GM18502 (cell line): ENCODE results near the gene CCDC85C.

ENCODE experiments used
- ATAC-seq: cut with Tn5 transposase; IDR thresholded peaks from one replicate; pipeline ENCODE4 v1.9.1; 2021; ENCODE audit warnings: mild to moderate bottlenecking; ENCODE audit not compliant: unreplicated experiment, poor library complexity

CCDC85C gene

DNA sequence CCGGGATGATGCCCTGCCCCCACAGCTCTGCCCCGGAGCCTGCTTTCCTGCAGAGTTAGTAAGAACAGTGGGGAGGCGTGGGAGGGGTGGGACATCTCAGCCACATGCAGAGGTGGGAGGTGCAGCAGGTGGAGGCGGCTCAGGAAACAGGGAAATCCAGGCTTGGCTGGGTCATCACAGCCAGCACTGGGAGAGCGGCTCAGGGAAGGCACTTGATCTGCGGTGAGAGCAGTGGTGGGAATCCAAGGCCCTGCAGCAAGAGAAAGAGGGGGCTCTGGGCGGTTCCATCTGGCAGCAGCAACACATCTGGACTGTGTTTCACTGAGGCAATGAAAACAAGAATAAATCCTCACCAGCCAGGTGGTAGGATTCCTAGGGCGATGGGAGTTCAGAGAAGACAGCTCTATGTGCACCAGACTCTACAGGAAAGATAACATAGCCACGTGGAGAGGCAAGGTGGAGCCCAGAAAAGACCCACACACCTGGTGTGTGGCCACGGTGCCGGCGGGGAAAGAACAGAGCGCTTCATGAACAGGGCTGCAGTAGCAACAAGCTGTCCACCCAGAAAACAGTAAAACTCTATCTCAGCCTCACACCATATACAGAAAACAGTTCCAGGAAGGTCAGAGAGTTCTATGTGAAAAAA, 57.6 kb downstream of the CCDC85C start:
- ATAC-seq: no peak

DNA sequence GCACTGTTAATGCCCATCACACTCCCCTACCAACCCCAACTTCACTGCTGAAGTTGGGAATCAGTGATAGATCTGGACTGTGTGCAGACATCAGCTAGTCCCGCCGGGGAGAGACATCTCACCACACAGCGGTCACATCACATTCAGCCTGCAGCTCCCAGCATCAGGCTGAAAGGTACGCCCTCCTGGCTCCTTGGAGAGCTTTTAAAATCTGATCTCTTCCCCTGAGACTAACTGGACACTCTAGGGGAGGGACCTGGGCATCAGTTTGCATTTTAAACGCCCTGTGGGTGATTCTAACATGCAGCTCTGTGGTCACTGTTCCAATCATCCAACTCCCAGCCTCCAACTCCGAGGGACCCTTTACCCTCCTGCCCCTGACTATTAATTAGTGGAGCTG, 58.4 kb downstream of the CCDC85C start:
- no peak for ATAC-seq

GRCh38 chr14:99544991-99545390, 59.0 kb downstream of the CCDC85C start:
- ATAC-seq: no peak

DNA sequence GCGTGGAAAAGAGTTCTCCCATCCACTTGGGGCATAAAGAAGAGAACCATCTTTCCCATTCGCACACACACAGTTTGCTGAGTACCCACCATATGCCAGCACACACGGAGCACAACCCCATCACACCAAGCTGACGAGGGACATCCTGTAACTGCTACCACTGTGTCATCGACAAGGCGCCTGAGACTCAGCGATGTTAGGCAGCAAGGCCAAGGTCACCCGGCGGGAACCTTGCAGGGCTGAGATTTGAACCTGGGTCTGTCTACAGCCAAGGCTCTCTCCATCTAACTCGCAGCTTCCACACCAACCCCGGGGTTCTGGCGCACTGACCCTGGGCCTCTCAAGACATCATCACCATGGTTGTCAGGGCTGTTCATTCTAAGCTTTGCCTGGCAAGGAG, 60.0 kb downstream of the CCDC85C start:
- ATAC-seq: no peak

GRCh38 chr14:99543370-99543769, 60.6 kb downstream of the CCDC85C start:
- no peak for ATAC-seq

GRCh38 chr14:99542566-99542965, 61.4 kb downstream of the CCDC85C start:
- no peak for ATAC-seq

GRCh38 chr14:99541677-99542470, 62.1 kb downstream of the CCDC85C start:
- ATAC-seq: no peak

DNA sequence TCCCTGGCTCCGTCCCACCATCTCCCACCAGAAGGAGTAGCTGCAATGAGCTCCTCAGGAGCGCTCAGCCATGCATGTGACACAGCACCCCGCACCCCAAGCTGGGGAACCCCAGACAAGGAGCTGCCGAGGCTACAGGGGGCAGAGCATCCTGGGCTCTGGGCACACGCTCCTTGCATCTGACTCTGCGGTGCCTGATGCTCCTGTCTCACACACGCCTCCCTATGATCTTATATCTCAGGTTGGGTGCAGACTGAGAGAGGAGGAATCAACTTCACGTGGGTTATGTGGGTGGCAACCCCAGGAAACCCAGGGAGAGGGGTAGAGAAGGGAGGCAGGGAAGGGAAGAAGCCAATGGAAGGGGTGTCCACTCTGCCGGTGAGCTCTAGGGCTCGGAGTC, 62.8 kb downstream of the CCDC85C start:
- ATAC-seq: no peak

DNA sequence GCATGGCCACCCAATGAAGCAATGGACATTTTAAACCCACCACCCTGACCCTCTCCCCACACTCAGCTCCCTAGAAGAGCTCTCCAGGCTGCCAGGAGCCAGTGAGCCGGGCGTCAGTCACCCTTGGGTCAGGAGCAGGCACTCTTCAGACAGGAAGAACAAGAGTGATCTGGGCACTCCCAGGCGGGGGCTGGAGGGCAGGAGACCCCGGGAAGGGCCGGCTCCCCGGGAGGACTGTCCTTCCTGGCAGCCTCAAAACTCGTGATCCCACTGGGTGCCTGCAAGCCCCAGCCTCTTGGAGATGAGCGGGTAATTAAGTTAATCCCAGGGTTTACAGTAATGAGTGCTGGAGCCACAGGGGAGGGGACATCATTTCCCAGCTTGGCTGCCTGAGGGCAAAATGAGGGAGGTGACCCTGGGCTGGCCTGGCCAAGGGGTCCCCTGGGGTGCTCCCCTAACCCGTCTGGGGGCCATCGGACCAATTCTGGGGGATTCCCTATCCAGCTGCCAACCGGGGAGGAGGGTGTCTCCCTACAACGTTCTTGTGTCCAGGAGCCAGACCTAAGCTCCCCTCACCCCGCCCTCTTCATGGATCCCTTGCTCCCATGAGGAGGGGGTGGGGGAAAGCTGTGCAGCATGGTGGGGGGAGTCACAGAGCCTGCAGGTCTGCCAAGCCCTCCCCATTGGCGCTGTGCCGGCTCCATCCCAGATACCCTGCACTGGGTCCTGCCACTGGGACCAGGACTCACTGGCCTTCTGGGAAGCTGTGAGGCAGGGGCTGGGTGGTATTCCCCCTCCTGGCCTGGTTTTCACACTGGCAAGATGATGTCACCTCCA, 63.6 kb downstream of the CCDC85C start:
- no peak for ATAC-seq

- no peak for ATAC-seq
Measured at GRCh38 chr14:99539491-99539890, 64.5 kb downstream of the CCDC85C start.

DNA sequence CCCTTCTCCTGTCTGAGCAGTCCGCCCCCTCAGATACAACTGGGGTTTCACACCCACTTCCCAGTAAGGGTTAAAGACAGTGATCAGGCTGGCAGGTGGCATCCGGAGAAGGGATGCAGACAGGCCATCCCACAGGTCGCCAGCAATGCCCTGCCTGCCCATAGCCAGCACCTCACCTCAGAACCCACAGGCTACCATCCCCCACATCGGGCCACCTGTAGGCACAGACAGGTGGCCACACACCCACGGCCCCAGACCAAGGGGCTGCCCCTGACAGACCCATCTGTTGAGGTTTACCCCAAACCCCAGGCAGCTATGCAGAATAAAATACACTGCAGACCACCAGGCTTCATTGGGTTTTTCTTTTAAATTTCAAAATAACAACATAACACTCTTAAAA, 65.3 kb downstream of the CCDC85C start:
- ATAC-seq: no peak

- ATAC-seq: no peak
Measured at GRCh38 chr14:99538275-99538674, 65.7 kb downstream of the CCDC85C start.

DNA sequence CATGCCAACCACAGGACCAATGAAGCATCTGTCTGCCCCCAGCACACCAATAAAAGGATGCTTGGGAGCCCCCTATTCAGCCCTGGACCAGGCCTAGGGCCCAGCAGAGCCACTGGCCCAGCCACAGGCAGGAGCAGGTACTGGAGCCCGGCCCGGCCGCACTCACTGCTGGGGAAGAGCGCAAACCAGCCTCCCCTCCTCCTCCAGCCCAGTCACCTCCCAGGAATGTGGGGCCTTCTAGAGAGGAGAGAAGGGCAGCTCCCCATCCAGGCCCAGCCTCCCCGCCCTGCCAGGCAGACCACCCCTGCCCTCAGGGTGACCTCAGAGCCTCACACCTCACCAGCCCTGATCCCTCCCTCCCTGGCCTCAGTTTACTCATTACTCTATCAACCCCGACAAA, 66.6 kb downstream of the CCDC85C start:
- ATAC-seq: no peak

DNA sequence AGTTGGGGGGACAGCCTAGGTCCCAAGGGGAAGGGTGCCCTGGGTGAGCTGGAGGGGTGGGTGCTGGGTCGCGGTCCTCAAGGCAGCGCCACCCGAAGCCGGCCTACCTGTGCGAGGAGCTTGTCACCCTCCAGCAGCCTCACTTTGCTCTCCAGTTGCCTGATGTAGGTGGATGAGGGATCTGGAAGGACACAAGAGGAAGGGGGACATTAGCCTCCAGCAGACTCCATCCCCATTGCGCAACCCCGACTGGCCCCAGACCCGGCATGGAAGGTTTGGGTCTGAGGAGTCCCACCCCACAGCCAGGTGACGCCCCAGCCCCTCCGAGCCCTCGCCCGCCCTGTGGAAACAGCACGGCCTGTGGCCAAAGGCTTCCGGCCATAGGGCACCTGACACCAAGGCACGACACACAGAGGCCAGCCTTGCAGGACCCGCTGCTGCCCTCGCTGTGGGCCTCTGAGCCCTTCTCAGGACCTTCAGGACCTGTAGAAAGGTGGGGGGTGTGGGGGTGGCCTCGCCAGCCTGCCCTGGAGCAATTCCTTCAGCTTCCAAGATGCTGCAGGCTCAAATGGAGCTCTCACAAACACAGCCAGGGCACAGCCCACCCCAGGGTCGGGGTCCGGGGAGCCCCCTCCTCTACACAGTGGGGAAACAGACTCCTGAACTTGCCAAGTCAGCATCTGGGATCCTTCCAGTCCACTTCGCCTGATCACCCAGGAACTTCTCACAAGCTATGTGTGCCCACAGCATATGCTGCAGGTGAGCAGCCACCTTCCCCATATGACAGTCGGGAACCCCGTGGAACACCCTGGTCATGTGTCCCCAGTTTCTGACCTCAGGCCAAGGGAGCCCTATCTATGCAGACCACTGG, 67.9 kb downstream of the CCDC85C start:
- no peak for ATAC-seq

DNA sequence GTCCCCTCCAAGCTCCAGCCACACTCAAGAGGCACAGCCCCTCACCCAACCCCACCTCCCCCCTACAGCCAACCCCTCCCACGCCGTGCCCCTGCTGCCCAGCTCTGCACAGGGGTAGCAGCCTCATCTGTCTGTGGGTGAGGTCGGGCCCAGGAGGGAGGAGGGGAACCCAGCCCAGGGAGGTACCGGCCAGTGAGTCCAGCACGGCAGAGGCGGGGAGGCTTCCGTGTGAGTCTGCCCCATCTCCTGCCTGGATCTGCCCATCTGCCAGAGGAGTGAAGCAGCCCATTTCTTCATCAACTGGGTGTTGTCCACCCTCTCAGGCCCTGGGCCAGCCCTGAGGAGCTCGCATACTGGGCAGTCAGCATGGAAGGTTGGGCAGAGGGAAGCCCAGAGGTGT, 68.6 kb downstream of the CCDC85C start:
- ATAC-seq: no peak

GRCh38 chr14:99534863-99535262, 69.1 kb downstream of the CCDC85C start:
- no peak for ATAC-seq

GRCh38 chr14:99534333-99534732, 69.7 kb downstream of the CCDC85C start:
- ATAC-seq: no peak

GRCh38 chr14:99532310-99532709, 71.7 kb downstream of the CCDC85C start:
- ATAC-seq: no peak

GRCh38 chr14:99531251-99532096, 72.5 kb downstream of the CCDC85C start:
- no peak for ATAC-seq
